HG03064 (cell line): ENCODE measurements around the gene GMPPB.
"Not testable (repeated sequence)": the region's sequence is repeated elsewhere in the genome, so short reads cannot be mapped to it uniquely, and the experiment has no call there.

Experiments
- ATAC-seq: cut with Tn5 transposase; IDR thresholded peaks from one replicate; pipeline ENCODE4 v1.9.1; 2021; ENCODE audit warnings: low read depth; ENCODE audit not compliant: unreplicated experiment

The GMPPB gene

GRCh38 chr3:49694409-49695070 is 29.2 kb downstream of the GMPPB start:
- ATAC-seq, result not testable (repeated sequence)

GRCh38 chr3:49691481-49691880 is 32.3 kb downstream of the GMPPB start:
- not testable (repeated sequence) for ATAC-seq

GRCh38 chr3:49690856-49691255 is 32.9 kb downstream of the GMPPB start:
- not testable (repeated sequence) for ATAC-seq

- ATAC-seq, result peak; percentile 2
Measured at GRCh38 chr3:49689908-49690624, 33.7 kb downstream of the GMPPB start.

GRCh38 chr3:49689046-49689907 is 34.5 kb downstream of the GMPPB start, which contains the start of the genes MST1 and RNF123:
Gene MST1, minus strand, starts transcription at chr3:49689474. Its CDS starts 783 bp downstream, at chr3:49688691.
Gene RNF123, plus strand, starts transcription at chr3:49689557. Its CDS starts 1,609 bp downstream, at chr3:49691166.
- ATAC-seq, result peak; percentile 43

GRCh38 chr3:49688338-49689045 is 35.3 kb downstream of the GMPPB start:
- ATAC-seq, result not testable (repeated sequence)

- ATAC-seq, result not testable (repeated sequence)
Measured at GRCh38 chr3:49687424-49687795, 36.3 kb downstream of the GMPPB start.

- ATAC-seq, result not testable (repeated sequence)
Measured at GRCh38 chr3:49686769-49687423, 36.9 kb downstream of the GMPPB start.

- not testable (repeated sequence) for ATAC-seq
Measured at GRCh38 chr3:49686346-49686745, 37.4 kb downstream of the GMPPB start.

GRCh38 chr3:49685846-49686245 is 37.9 kb downstream of the GMPPB start:
- not testable (repeated sequence) for ATAC-seq

GRCh38 chr3:49685103-49685502 is 38.6 kb downstream of the GMPPB start:
- ATAC-seq, result not testable (repeated sequence)

GRCh38 chr3:49684453-49684852 is 39.3 kb downstream of the GMPPB start:
- not testable (repeated sequence) for ATAC-seq

GRCh38 chr3:49683162-49683561 is 40.6 kb downstream of the GMPPB start:
- ATAC-seq, result no peak

- no peak for ATAC-seq
Measured at GRCh38 chr3:49681543-49681942, 42.2 kb downstream of the GMPPB start.

- no peak for ATAC-seq
Measured at GRCh38 chr3:49681232-49681522, 42.6 kb downstream of the GMPPB start.

GRCh38 chr3:49680493-49681231 is 43.1 kb downstream of the GMPPB start:
- no peak for ATAC-seq

GRCh38 chr3:49675912-49676311 is 47.8 kb downstream of the GMPPB start:
- ATAC-seq, result no peak

GRCh38 chr3:49674497-49674983 is 49.2 kb downstream of the GMPPB start:
- peak; percentile 28 for ATAC-seq
